ENCODE results near the gene STUM. TPM values are rescaled to one million over a fixed set of nuclear protein-coding genes. Genes with fewer than 3 reads are reported as not detected.

STUM gene
- total RNA-seq, 2 donors from 2014 or later: 1.0 to 3.2 TPM

DNA sequence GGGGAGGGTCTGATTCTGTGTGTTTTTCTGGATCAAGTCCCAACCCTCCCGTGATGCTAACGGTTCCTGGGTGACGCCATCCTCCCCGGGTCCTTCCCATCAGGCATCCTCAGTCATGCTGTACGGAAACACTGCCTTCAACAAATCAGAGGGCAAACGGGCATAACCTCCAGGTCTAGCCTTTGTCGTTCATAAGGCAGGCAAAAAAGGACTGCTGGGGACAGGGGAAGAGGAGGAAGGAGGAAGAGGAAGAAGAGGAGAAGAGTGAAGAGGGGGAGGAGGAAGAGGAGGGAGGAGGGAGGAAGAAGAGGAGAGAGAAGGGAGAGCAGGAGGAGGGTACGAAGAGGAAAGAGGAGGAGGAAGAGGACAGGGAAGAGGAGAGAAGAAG is 106.1 kb downstream of the STUM start:
- Histone ChIP-seq H3K9ac (ENCODE audit: low read depth in 2 of 2, low read length in 2 of 2) (peak overlapping the region in 1 of 2 donors; percentile 38), H3K27me3 (no peaks in the 10 kb centered on the region), H3K36me3 (no peaks in the 10 kb centered on the region), H3K27ac (peak overlapping the region; percentile 31), H3K4me3 (no peak overlapping the region), H3K9me3 (no peaks in the 10 kb centered on the region), H3K4me1 (peaks cover 16% of the 10 kb centered on the region)
- DNase-seq: no peak
- TF ChIP-seq CTCF (IDR thresholded peaks at IDR 0.05): no peak
- intact Hi-C loops (cut with DNase I): no loop called here

DNA sequence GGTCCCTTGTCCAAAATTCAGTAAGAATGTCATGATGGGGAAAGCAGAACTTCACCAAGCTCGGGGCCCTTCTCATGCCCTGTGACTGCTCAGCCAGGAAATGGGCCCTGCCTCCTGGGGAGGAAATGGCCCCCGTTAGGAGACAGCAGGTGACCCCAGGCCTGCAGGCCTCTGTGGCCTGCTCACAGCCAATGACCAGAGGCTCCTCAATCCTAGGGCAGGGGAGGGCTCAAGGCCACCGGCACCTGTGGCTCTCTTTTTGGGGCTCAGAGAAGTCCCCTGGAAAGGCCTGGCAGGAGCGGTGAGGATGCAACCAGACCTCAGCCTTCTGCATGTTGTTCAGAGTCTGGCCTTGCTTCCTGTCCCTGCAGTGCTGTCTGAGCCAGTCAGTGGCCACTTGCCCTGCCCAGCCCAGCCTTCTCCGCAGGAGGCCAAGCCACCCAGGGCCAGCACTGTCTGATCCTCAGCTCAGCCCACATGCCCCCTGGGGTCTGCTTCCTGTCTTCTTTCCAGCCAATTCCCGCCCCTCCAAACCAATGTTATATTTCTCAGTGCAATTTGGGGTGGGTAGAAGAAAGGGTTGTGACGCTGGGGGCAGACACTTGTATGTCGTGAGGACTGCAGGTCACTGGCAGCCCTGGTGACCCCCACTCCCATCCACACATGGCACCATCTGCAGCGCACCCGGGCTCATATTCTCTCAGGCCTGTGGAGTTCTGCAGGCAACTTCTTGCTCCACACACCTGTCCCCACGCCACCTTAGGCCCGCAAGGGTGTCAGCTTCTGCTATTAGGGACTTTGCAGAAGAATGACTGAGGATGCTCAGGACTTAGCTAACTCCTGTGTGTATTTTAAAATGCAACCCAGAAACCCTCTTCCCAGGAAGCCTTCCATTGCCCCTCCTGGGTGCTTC is 106.9 kb downstream of the STUM start:
- intact Hi-C loops (cut with DNase I): no loop called here
- H3K27ac ChIP-seq: peak overlapping the region; percentile 24
- H3K4me3 ChIP-seq: no peak overlapping the region
- H3K36me3 ChIP-seq: no peaks in the 10 kb centered on the region
- no peaks in the 10 kb centered on the region for H3K9me3 ChIP-seq
- peaks cover 16% of the 10 kb centered on the region for H3K4me1 ChIP-seq
- no peak for DNase-seq
- H3K27me3 ChIP-seq: no peaks in the 10 kb centered on the region
- TF ChIP-seq CTCF (IDR thresholded peaks at IDR 0.05): no peak
- H3K9ac ChIP-seq (ENCODE audit: low read depth in 2 of 2, low read length in 2 of 2): peak overlapping the region; percentile 29 to 34

DNA sequence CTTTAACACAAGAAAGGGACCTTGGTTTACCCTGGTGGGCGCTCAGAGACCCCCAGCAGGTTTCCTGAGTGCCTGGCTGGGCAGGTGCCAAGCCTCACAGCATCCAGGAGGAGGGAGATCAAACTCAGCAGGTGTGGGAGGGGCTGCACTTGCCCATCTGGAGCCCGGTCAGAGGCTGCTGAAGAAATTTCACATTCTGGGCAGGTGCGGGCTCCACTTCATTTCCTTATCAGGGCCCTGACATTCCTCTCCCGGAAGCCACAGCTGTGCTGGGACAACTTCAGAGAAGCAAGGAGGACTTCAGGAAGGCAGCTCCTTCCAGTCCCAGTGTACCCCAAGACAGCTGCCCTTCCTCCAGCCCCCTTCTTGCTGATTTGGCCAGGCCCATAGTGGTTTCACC is 107.6 kb downstream of the STUM start:
- Histone ChIP-seq H3K4me3 (no peak overlapping the region), H3K9ac (ENCODE audit: low read depth in 2 of 2, low read length in 2 of 2) (peak overlapping the region; percentile 29 to 54), H3K36me3 (no peaks in the 10 kb centered on the region), H3K4me1 (peaks cover 16% of the 10 kb centered on the region), H3K27me3 (no peaks in the 10 kb centered on the region), H3K27ac (peak overlapping the region; percentile 24), H3K9me3 (no peaks in the 10 kb centered on the region)
- intact Hi-C loops (cut with DNase I): no loop called here
- DNase-seq: peak; percentile 60
- no peak for TF ChIP-seq CTCF (IDR thresholded peaks at IDR 0.05)

GRCh38 chr1:226656601-226657277 is 108.2 kb downstream of the STUM start:
- peak; percentile 64 for DNase-seq
- Histone ChIP-seq H3K9me3 (no peaks in the 10 kb centered on the region), H3K4me3 (no peak overlapping the region), H3K27ac (peak overlapping the region; percentile 24), H3K27me3 (no peaks in the 10 kb centered on the region), H3K9ac (ENCODE audit: low read depth in 2 of 2, low read length in 2 of 2) (peak overlapping the region in 1 of 2 donors; percentile 54), H3K36me3 (no peaks in the 10 kb centered on the region), H3K4me1 (peaks cover 16% of the 10 kb centered on the region)
- TF ChIP-seq CTCF (IDR thresholded peaks at IDR 0.05): no peak
- intact Hi-C loops (cut with DNase I): no loop called here

DNA sequence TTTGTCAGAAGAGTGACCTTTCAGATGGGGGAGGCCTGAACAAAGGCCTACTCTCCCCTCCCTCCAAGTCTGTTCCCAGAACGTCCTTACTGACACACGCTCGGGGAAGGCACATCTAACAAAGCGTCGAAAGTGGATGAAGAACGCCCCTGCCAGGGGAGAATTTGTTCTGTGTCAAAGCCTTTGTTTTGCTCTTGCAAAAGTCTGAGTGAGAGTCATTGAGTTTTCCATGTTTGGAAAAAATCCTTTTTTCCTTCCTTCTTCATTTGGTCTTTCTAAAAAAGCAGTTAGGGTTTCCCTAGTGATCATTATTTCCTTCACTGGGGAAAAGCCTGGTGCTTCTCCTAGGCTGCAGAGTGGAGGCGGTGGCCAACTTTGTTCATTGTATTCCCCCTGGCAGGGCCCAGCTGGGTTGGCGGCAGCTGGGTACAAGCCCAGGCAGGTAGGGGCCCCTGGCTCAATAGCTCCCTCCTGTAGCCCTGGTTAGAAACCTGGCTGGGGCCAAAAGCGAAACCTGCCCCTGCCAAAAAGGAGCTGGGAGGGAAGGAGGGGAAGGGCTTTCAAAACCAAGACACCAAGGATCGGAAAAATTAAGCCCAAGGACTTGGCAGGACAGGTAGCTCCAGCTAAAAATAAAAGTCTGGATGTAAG is 109.5 kb downstream of the STUM start:
- no peak overlapping the region for H3K4me3 ChIP-seq
- intact Hi-C loops (cut with DNase I): no loop called here
- peaks cover 15% of the 10 kb centered on the region for H3K4me1 ChIP-seq
- DNase-seq: no peak
- no peaks in the 10 kb centered on the region for H3K36me3 ChIP-seq
- no peaks in the 10 kb centered on the region for H3K9me3 ChIP-seq
- H3K9ac ChIP-seq (ENCODE audit: low read depth in 2 of 2, low read length in 2 of 2): peak overlapping the region in 1 of 2 donors; percentile 3
- H3K27ac ChIP-seq: peak overlapping the region; percentile 7
- no peak for TF ChIP-seq CTCF (IDR thresholded peaks at IDR 0.05)
- H3K27me3 ChIP-seq: no peaks in the 10 kb centered on the region
